Peyer's patch (tissue), 4 donors: Measurements from ENCODE around the gene KCNC3.

Experiments used
- POLR2A ChIP-seq, 2 donors: fragments of 450-650 bp; IDR thresholded peaks; one replicate each; pipeline ENCODE4 v1.5.1; 2017; ENCODE audit warnings: antibody characterized with exemption in 2 of 2, mild to moderate bottlenecking in 2 of 2, moderate library complexity in 2 of 2
- TF ChIP-seq, protein P1 (sequence below), 6 experiments: fragments of 450-650 bp in 4 of 6; fragments of 200-600 bp in 2 of 6; sonication (generic) in 1 of 6; IDR thresholded peaks; one replicate each; pipeline ENCODE4 v1.5.1; 2017 to 2019; ENCODE audit warnings: antibody characterized with exemption in 6 of 6, mild to moderate bottlenecking in 3 of 6, moderate library complexity in 1 of 6

DNA sequence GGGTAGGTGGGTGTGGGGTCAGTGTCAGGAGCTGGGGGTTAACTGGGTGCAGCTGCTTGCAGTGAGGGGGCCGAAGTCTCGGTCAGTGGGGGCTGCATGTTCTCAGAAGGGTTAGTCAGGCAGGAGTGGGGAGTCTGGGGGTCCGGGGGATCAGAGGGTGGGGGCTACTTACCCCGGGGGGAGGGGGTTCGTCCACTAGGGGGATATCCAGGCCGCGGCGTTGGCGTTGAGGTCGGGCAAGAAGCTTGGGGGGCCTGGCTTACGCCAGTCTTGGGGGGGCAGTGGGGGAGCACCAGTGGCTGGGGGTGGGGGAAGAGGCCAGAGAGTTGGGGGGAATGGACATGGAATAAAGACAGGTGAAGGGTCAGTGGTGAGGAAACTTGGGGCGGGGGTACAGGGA lies 9.1 kb downstream of the KCNC3 start:
- TF ChIP-seq, protein P1, sequence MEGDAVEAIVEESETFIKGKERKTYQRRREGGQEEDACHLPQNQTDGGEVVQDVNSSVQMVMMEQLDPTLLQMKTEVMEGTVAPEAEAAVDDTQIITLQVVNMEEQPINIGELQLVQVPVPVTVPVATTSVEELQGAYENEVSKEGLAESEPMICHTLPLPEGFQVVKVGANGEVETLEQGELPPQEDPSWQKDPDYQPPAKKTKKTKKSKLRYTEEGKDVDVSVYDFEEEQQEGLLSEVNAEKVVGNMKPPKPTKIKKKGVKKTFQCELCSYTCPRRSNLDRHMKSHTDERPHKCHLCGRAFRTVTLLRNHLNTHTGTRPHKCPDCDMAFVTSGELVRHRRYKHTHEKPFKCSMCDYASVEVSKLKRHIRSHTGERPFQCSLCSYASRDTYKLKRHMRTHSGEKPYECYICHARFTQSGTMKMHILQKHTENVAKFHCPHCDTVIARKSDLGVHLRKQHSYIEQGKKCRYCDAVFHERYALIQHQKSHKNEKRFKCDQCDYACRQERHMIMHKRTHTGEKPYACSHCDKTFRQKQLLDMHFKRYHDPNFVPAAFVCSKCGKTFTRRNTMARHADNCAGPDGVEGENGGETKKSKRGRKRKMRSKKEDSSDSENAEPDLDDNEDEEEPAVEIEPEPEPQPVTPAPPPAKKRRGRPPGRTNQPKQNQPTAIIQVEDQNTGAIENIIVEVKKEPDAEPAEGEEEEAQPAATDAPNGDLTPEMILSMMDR (IDR thresholded peaks at IDR 0.05), result no peak
- no peak for TF ChIP-seq POLR2A (IDR thresholded peaks at IDR 0.05)
